Fibroblast of pulmonary artery (primary cell): ENCODE results near the gene FMR1.

Experiments used
- DNase-seq: peaks from one replicate; pipeline ENCODE4 v3.0.0-alpha.2; 2010; ENCODE audit warnings: low read depth
- H3K4me3 ChIP-seq: replicated peaks from 2 replicates; pipeline ENCODE4 v1.5.1; 2011; ENCODE audit warnings: low read depth, mild to moderate bottlenecking, control low read depth, low read length, moderate library complexity
- CTCF ChIP-seq: IDR thresholded peaks from 2 replicates; pipeline ENCODE4 v1.5.1; 2011; ENCODE audit warnings: mild to moderate bottlenecking, control low read depth, low read length, inconsistent platforms; ENCODE audit errors: missing control alignments

The FMR1 gene

GRCh38 chrX:147911192-147912022, at the start of gene FMR1:
FMR1 (plus strand) TSS chrX:147911919; CDS start chrX:147912180, 261 bp downstream.
- DNase-seq: peak; percentile 91
- peak within 1 kb of the TSS; percentile 73 for H3K4me3 ChIP-seq
- TF ChIP-seq CTCF: no peak

- DNase-seq: peak; percentile 49
- no peak for TF ChIP-seq CTCF
- no peak overlapping the region for H3K4me3 ChIP-seq
These were observed 35.7 kb upstream of the FMR1 start for GRCh38 chrX:147875866-147876596.

GRCh38 chrX:147876849-147877646, 34.7 kb upstream of the FMR1 start:
- no peak overlapping the region for H3K4me3 ChIP-seq
- TF ChIP-seq CTCF: no peak
- DNase-seq: no peak

GRCh38 chrX:147877726-147878125, 34.0 kb upstream of the FMR1 start:
- no peak overlapping the region for H3K4me3 ChIP-seq
- no peak for TF ChIP-seq CTCF
- DNase-seq: no peak

- H3K4me3 ChIP-seq: no peak overlapping the region
- no peak for TF ChIP-seq CTCF
- DNase-seq: peak; percentile 69
These were observed 26.8 kb upstream of the FMR1 start for GRCh38 chrX:147884958-147885357.

- H3K4me3 ChIP-seq: no peak overlapping the region
- TF ChIP-seq CTCF: no peak
These were observed 21.0 kb upstream of the FMR1 start for GRCh38 chrX:147890756-147891155.

More at GRCh38 chrX:147890756-147891155, 21.0 kb upstream of the FMR1 start:
- DNase-seq: no peak
